HG02973 (cell line): Measurements from ENCODE around the gene LTB4R.
"Not testable (repeated sequence)": the region's sequence is repeated elsewhere in the genome, so short reads cannot be mapped to it uniquely, and the experiment has no call there.

Experiments used
- ATAC-seq: cut with Tn5 transposase; IDR thresholded peaks from one replicate; pipeline ENCODE4 v1.9.1; 2021; ENCODE audit warnings: moderate library complexity; ENCODE audit not compliant: unreplicated experiment

LTB4R gene

GRCh38 chr14:24338843-24339242 lies 27.5 kb downstream of the LTB4R start:
- no peak for ATAC-seq

DNA sequence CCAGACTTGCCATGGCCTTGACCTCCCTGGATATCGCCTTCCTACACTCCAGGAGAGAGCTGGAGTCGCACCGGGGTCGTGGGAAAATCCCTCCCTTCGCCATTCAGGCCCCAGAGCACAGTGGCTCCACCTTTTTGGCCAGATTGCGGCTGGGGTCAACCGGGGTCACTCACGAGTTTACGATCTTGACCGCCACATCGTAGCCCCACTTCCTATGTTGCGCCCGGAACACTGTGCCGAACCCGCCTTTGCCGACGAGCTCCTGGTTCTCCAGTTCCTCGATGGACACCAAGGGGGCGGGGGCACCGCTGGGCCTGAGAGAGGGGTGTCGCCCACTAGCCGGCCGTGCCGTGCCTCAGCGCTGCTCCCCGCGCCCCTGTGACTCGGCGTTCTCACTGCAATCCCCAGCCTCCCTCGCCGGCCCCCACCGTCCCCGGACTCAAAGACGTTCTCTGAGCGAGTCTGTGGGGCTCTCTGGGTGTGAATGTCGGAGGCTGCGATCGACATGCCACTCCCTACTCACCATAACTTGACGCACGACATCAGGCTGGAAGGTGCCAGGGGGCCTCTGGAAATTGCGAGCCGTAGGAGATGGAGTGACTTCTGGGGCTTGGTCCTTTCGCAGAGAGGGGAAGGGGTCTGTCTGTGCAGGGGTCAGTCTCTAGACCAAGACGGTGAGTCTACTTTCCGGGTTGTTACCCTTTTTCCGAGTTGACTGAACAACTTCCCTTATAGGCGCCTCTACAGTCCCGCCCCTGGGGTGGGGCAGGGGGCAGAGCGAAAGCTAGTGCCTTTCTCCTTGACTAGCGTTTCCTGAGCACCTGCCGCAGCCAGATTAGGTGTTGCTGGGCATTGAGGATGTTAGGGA lies 28.2 kb downstream of the LTB4R start, which contains the start of gene RIPK3:
RIPK3 (minus strand) TSS at position 708 of the 868 bp plus-strand sequence; CDS start at position 543, 165 bp downstream.
- ATAC-seq, result peak; percentile 80

GRCh38 chr14:24340606-24341005 lies 29.3 kb downstream of the LTB4R start:
- ATAC-seq, result no peak

- no peak for ATAC-seq
Measured at GRCh38 chr14:24342889-24343288, 31.6 kb downstream of the LTB4R start.

- ATAC-seq, result no peak
Measured at GRCh38 chr14:24343795-24344660, 32.7 kb downstream of the LTB4R start.

- ATAC-seq, result no peak
Measured at GRCh38 chr14:24347134-24347533, 35.8 kb downstream of the LTB4R start.

DNA sequence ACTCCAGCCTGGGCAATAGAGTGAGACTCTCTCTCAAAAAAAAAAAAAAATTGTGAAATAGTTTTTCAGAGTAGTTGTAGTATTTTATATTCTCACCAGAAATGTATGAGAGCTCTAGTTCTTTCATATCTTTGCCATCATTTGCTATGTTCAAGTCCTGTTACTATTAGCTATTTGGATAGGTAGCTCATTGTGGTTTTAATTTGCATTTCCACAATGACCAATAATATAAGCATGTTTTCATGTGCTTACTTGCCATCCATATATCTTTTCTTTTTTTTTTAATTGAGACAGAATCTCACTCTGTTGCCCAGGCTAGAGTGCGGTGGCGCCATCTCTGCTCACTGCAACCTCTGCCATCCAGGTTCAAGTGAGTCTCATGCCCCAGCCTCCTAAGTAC lies 36.9 kb downstream of the LTB4R start:
- ATAC-seq, result no peak

- ATAC-seq, result no peak
Measured at GRCh38 chr14:24349742-24350141, 38.4 kb downstream of the LTB4R start.

GRCh38 chr14:24351517-24351916 lies 40.2 kb downstream of the LTB4R start:
- no peak for ATAC-seq

DNA sequence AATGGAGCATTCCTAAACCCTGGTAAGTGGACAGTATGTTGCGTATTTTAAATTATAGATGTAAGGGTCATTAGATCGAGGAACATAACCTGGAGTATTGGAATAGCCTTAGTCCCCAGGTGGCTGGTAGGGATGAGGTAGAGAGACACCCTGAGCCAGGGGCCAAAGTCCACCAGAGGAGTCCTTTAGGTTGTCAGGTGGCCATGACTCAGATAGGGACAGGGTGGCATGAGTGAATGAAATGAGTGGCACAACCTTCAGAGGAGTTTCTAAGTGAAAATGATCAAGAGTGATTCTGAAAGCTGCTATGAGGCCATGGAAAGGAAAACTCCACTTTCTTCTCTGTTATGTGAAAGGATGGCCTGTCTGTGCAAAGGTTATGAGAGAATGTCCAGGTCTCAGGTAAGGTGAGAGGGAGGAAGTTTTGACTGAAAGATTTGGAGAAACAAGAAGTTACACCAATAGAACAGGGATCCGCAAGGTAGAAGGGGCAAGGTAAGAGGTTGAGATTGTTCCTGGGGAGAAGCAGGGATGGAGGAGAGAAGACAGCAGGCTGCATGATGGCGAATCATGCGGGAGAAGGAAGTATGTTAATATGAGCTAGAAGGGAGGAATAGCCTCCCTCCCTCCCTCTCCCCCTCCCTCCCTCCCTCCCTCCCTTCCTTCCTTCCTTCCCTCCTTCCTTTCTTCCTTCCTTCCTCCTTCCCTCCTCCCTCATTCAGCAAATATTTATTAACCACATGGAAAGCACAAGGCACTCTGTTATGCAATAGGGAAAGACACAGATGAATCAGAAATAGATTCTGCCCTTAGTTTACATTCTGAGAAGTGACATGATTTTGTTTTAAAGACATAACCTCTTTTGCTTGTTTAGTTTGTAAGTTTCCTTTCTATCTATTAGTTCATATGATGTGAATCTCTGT lies 42.5 kb downstream of the LTB4R start:
- no peak for ATAC-seq

DNA sequence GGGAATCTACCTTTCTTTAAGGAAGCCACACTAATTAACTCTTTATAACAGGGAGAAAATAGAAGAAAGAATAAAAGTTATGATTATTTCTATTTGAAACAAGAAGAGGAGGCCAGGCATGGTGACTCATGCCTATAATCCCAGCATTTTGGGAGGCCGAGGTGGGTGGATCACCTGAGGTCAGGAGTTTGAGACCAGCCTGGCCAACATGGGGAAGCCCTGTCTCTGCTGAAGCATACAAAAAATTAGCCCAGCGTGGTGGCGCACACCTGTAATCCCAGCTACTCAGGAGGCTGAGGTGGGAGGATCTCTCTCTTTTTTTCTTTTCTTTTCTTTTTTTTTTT lies 43.2 kb downstream of the LTB4R start:
- ATAC-seq, result not testable (repeated sequence)

GRCh38 chr14:24355009-24355408 lies 43.7 kb downstream of the LTB4R start:
- no peak for ATAC-seq

GRCh38 chr14:24356208-24356607 lies 44.9 kb downstream of the LTB4R start:
- ATAC-seq, result no peak

- no peak for ATAC-seq
Measured at GRCh38 chr14:24360281-24360680, 49.0 kb downstream of the LTB4R start.

- ATAC-seq, result no peak
Measured at GRCh38 chr14:24361326-24361725, 50.0 kb downstream of the LTB4R start.

GRCh38 chr14:24362241-24362960 lies 51.1 kb downstream of the LTB4R start:
- ATAC-seq, result no peak

- ATAC-seq, result no peak
Measured at GRCh38 chr14:24363401-24363800, 52.1 kb downstream of the LTB4R start.

- ATAC-seq, result no peak
Measured at GRCh38 chr14:24364841-24365240, 53.5 kb downstream of the LTB4R start.

- peak; percentile 35 for ATAC-seq
Measured at GRCh38 chr14:24365600-24366412, 54.5 kb downstream of the LTB4R start.

- ATAC-seq, result no peak
Measured at GRCh38 chr14:24366413-24366720, 55.1 kb downstream of the LTB4R start.
